Liver (tissue), 9 donors: Measurements from ENCODE around the gene SYNPR. TPM values are rescaled to one million over a fixed set of nuclear protein-coding genes. Genes with fewer than 3 reads are reported as not detected.

Source experiments
- DNase-seq: peaks from one replicate; pipeline ENCODE4 v3.0.0-alpha.2; 2017; ENCODE audit warnings: low spot score
- H3K27ac ChIP-seq, 2 donors: one replicate each; pipeline ENCODE4 v1.7.0; 2013; ENCODE audit warnings: inconsistent platforms in 2 of 2, low read length in 2 of 2, control low read depth in 1 of 2, low read depth in 1 of 2, mild to moderate bottlenecking in 1 of 2
- H3K27me3 ChIP-seq, 4 donors: one replicate each; pipeline versions ENCODE4 v1.6.1 to v1.7.0; 2013; ENCODE audit warnings: low read length in 3 of 4, inconsistent platforms in 1 of 4, mild to moderate bottlenecking in 1 of 4, moderate library complexity in 1 of 4; ENCODE audit not compliant: control insufficient read depth in 4 of 4, insufficient read depth in 4 of 4
- H3K36me3 ChIP-seq, 4 donors: one replicate each; pipeline versions ENCODE4 v1.6.1 to v1.7.0; 2013; ENCODE audit warnings: low read length in 3 of 4, mild to moderate bottlenecking in 3 of 4, low read depth in 1 of 4, moderate library complexity in 1 of 4; ENCODE audit not compliant: control insufficient read depth in 4 of 4, insufficient read depth in 3 of 4
- H3K4me1 ChIP-seq, 4 donors: one replicate each; pipeline versions ENCODE4 v1.6.1 to v1.7.0; 2013; ENCODE audit warnings: low read length in 3 of 4, mild to moderate bottlenecking in 3 of 4, moderate library complexity in 1 of 4; ENCODE audit not compliant: control insufficient read depth in 4 of 4, insufficient read depth in 4 of 4
- H3K4me3 ChIP-seq, 3 donors: one replicate each; pipeline versions ENCODE4 v1.6.1 to v1.7.0; 2013; ENCODE audit warnings: low read length in 3 of 3, control low read depth in 1 of 3, low read depth in 1 of 3, mild to moderate bottlenecking in 1 of 3
- H3K9ac ChIP-seq, 2 donors: one replicate each; pipeline ENCODE4 v1.7.0; 2013; ENCODE audit warnings: low read length in 2 of 2, mild to moderate bottlenecking in 2 of 2, moderate library complexity in 2 of 2, control low read depth in 1 of 2, low read depth in 1 of 2
- H3K9me3 ChIP-seq, 4 donors: one replicate each; pipeline versions ENCODE4 v1.6.1 to v1.7.0; 2013; ENCODE audit warnings: low read length in 3 of 4; ENCODE audit not compliant: control insufficient read depth in 4 of 4
- ATF3 ChIP-seq: IDR thresholded peaks from 2 replicates; pipeline ENCODE4 v1.6.1; 2016; ENCODE audit warnings: antibody characterized with exemption
- CTCF ChIP-seq: fragments of 150-350 bp; IDR thresholded peaks from 2 replicates; pipeline ENCODE4 v1.5.1; 2017; ENCODE audit warnings: improper control_type of control experiment, low read depth, low read length; ENCODE audit not compliant: missing input control
- EGR1 ChIP-seq, 2 donors: IDR thresholded peaks; 2 replicates each; pipeline ENCODE4 v1.6.1; 2016 to 2018; ENCODE audit warnings: antibody characterized with exemption in 2 of 2, low read depth in 2 of 2
- FOXA1 ChIP-seq: IDR thresholded peaks from 2 replicates; pipeline ENCODE4 v1.6.1; 2016; ENCODE audit warnings: antibody characterized with exemption
- FOXA2 ChIP-seq: IDR thresholded peaks from 2 replicates; pipeline ENCODE4 v1.6.1; 2016; ENCODE audit warnings: antibody characterized with exemption
- GABPA ChIP-seq, 2 donors: IDR thresholded peaks in 1 of 2; conservative IDR thresholded peaks in 1 of 2; 2 replicates each; pipeline ENCODE4 v1.6.1; 2016; ENCODE audit warnings: antibody characterized with exemption in 2 of 2, mild to moderate bottlenecking in 1 of 2, moderate library complexity in 1 of 2
- HNF4A ChIP-seq, 2 donors: conservative IDR thresholded peaks; 2 replicates each; pipeline ENCODE4 v1.6.1; 2016; ENCODE audit warnings: antibody characterized with exemption in 2 of 2, mild to moderate bottlenecking in 2 of 2
- HNF4G ChIP-seq: IDR thresholded peaks from 2 replicates; pipeline ENCODE4 v1.6.1; 2016; ENCODE audit warnings: antibody characterized with exemption
- MAX ChIP-seq: IDR thresholded peaks from 2 replicates; pipeline ENCODE4 v1.6.1; 2016; ENCODE audit warnings: antibody characterized with exemption
- NR2F2 ChIP-seq: IDR thresholded peaks from 2 replicates; pipeline ENCODE4 v1.6.1; 2016; ENCODE audit warnings: antibody characterized with exemption
- RAD21 ChIP-seq, 2 donors: IDR thresholded peaks; 2 replicates each; pipeline ENCODE4 v1.6.1; 2016; ENCODE audit warnings: antibody characterized with exemption in 2 of 2, mild to moderate bottlenecking in 2 of 2
- REST ChIP-seq: IDR thresholded peaks from 2 replicates; pipeline ENCODE4 v1.6.1; 2016; ENCODE audit warnings: antibody characterized with exemption, mild to moderate bottlenecking
- RXRA ChIP-seq, 2 donors: IDR thresholded peaks; 2 replicates each; pipeline ENCODE4 v1.6.1; 2017 to 2018; ENCODE audit warnings: antibody characterized with exemption in 2 of 2, mild to moderate bottlenecking in 1 of 2
- SP1 ChIP-seq: IDR thresholded peaks from 2 replicates; pipeline ENCODE4 v1.6.1; 2018; ENCODE audit warnings: antibody characterized with exemption, mild to moderate bottlenecking
- TAF1 ChIP-seq: conservative IDR thresholded peaks from 2 replicates; pipeline ENCODE4 v1.6.1; 2016; ENCODE audit warnings: antibody characterized with exemption, mild to moderate bottlenecking
- YY1 ChIP-seq: IDR thresholded peaks from 2 replicates; pipeline ENCODE4 v1.6.1; 2016; ENCODE audit warnings: antibody characterized with exemption, mild to moderate bottlenecking
- ZBTB33 ChIP-seq: IDR thresholded peaks from 2 replicates; pipeline ENCODE4 v1.6.1; 2016; ENCODE audit warnings: antibody characterized with exemption
- WGBS: extraction: QIAGEN DNeasy Blood & Tissue Kit; methylation state at CpG from one replicate; pipeline ENCODE4 v1.1.7; 2013; 5-methylcytosine and 5-hydroxymethylcytosine counted together
- polyA plus RNA-seq, 2 donors: library from polyadenylated mRNA; stranded (reverse) in 1 of 2; unstranded in 1 of 2; fragments of 200-250 nt in 1 of 2; fragments of >200 nt in 1 of 2; fragmentation: Nextera tagmentation in 1 of 2; extraction: Ambion mirVana in 1 of 2; gene quantifications; one replicate each; pipeline versions ENCODE4 v1.2.1 to v1.2.3, GENCODE V29; 2013 to 2015
- total RNA-seq, 2 donors: library from RNA; depleted of rRNA; stranded (reverse); fragments of >200 nt; gene quantifications; one replicate each; pipeline ENCODE4 v1.2.3, GENCODE V29; 2014
- donor health status: healthy.
- donor health status: healthy.
- donor health status: healthy.
- donor health status: healthy.
- donor health status: healthy.

The SYNPR gene
- total and polyA plus RNA-seq, 4 donors, result not detected

GRCh38 chr3:63523100-63523499 lies 245.0 kb downstream of the SYNPR start:
- no peak for DNase-seq
- no peaks in the 10 kb centered on the region for H3K36me3 ChIP-seq
- 69% methylated on average over 5 of the region's 5 CpGs for WGBS
- peaks cover 0 to 6% (median 0%) of the 10 kb centered on the region in 4 donors for H3K9me3 ChIP-seq
- TF ChIP-seq CTCF, result no peak
- no peak for TF ChIP-seq EGR1 (IDR thresholded peaks at IDR 0.05; ENCODE audit: low read depth in 2 of 2)
- TF ChIP-seq MAX, result no peak
- TF ChIP-seq RXRA (IDR thresholded peaks at IDR 0.05), result no peak
- TF ChIP-seq ATF3, result no peak
- no peak for TF ChIP-seq HNF4A (conservative IDR thresholded peaks at IDR 0.05)
- no peak for TF ChIP-seq YY1
- TF ChIP-seq HNF4G, result no peak
- no peak for TF ChIP-seq GABPA (IDR thresholded peaks at IDR 0.05 in 1 of 2, conservative IDR thresholded peaks at IDR 0.05 in 1 of 2)
- no peak for TF ChIP-seq TAF1
- no peak for TF ChIP-seq NR2F2
- no peak for TF ChIP-seq REST
- no peak for TF ChIP-seq FOXA2
- no peak for TF ChIP-seq RAD21 (IDR thresholded peaks at IDR 0.05)
- H3K9ac ChIP-seq, result no peak overlapping the region
- no peak overlapping the region for H3K4me3 ChIP-seq
- no peak overlapping the region for H3K27ac ChIP-seq
- H3K27me3 ChIP-seq, result no peaks in the 10 kb centered on the region
- no peaks in the 10 kb centered on the region for H3K4me1 ChIP-seq

GRCh38 chr3:63528325-63529000 lies 250.4 kb downstream of the SYNPR start:
- Histone ChIP-seq H3K9me3 (peaks cover 0 to 2% (median 0%) of the 10 kb centered on the region in 4 donors), H3K4me1 (no peaks in the 10 kb centered on the region), H3K36me3 (no peaks in the 10 kb centered on the region), H3K27me3 (peaks cover 0 to 1% (median 0%) of the 10 kb centered on the region in 4 donors), H3K9ac (no peak overlapping the region), H3K4me3 (no peak overlapping the region), H3K27ac (no peak overlapping the region)
- TF ChIP-seq SP1 (no peak), FOXA1 (no peak), TAF1 (no peak), YY1 (no peak), ZBTB33 (no peak), RAD21 (IDR thresholded peaks at IDR 0.05) (no peak), NR2F2 (no peak)
- no peak for DNase-seq
- WGBS, result 74% methylated on average over 4 of the region's 4 CpGs
